DMS114 treated with DMSO at 0.1 percent for 48 hours (cell line): ENCODE measurements around the gene ADAM12.

Experiments
- DNase-seq: peaks from one replicate; lab custom pipeline; 2025; ENCODE audit not compliant: unreplicated experiment; lab: John Stamatoyannopoulos, UW

ADAM12 gene

DNA sequence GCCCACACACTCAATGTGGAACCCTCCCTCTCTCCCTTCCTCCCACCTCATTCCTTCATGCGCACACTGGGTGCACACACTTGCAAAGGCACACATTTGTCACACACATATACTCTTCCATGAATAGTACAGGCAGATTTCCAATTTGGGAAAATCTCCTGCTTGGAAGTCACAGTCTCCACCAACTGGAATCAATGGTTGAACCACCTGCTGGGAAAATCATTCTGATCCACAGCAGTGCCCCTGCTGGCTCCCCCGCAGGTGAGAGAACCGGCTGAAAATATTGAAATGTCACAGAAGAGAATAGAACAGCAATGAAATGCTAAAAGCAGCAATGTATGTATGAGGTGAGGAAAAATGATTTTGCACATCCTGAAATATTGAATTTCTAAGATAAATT, 232.7 kb downstream of the ADAM12 start:
- DNase-seq, result no peak

- DNase-seq, result no peak
Observed at GRCh38 chr10:126153711-126154628, 234.3 kb downstream of the ADAM12 start.

DNA sequence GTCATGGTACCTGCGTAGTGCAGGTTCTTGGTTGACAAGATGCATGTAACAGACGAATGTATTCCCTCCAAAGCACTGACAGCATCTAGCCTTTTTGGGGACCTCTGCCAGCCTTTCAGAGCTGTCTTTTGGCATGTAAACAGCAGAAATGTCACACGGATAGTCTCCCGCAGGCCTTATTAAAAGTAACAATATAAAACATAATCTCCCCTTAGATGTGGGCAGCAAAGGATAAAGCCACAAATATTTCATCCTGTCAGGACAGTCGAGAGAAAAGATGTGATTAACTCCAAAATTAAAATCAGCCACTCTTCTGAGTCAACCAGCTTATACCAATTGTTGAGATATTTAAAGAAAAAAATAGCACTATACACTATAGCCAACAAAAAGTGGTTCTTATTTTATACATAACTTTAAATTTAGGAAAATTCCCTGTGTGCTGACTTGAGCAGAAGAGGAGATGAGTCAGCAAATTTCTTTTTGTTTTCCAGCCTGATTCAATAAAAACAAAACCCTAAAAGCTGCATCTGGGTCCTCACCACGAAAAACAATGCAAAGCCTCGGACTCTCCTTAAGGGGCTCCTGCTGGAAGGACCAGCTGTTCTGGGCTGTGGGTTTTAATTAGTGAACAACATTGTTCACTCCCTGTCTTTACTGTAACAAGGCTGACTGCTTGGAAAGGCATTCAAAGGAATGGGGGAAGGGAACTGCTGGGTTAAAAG, 240.2 kb downstream of the ADAM12 start:
- no peak for DNase-seq

DNA sequence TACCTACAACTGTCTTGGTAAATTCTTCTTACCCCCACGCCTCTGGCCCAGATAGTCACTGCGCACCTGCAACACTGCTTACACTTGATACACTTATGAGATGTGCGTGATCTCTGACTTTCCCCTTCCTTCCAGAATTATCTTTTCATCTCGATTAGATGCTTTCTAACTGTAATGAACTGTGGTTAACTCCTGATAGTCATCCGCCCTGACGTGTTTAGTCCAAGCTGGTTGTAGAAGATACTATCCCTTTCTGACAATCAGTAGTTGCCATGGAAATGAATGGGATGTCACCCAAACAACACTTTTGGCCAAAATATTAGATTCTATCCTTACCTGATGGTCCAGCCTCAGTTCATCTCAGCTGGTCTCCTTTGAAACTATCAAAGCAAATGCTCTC, 241.5 kb downstream of the ADAM12 start:
- no peak for DNase-seq

DNA sequence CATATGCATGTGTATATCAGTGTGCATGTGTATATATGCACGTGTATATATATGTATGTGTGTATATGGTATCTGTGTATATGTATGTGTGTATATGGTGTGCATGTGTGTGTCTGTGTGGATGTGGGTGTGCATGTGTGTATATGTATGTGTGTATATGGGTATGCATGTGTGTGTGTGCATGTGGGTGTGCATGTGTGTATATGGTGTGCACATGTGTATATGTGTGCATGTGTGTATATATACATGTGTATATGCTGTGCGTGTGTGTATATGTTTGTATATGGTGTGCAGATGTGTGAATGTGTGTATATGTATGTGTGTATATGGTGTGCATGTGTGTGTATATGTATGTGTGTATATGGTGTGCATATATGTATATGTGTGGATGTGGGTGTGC, 245.2 kb downstream of the ADAM12 start:
- no peak for DNase-seq

DNA sequence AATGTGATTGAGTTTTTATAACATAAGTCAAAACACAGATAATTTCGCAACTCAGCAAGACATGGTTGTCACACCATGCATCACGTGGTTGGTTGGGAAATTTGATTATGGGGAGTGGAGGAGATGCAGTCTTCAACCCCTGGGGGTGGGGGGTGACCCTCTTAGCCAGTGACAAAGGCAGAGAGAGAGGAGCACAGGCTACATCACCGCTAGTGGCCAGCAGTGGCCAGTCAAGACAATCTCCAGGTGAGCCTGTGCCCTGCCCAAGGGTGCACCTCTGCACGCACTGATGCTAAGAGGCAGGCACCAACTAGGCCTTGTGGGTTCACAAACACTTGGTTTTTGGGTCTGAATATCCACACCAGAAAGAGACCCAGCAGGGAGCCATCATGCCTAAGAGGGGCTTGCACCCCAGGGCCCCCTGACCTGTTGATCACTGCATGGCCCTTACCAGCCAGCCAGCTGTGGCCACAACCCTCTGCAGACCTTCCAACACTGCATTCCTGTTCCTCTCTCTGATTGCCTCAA, 247.5 kb downstream of the ADAM12 start:
- DNase-seq, result no peak

- no peak for DNase-seq
Observed at GRCh38 chr10:126137562-126138221, 250.6 kb downstream of the ADAM12 start.

DNA sequence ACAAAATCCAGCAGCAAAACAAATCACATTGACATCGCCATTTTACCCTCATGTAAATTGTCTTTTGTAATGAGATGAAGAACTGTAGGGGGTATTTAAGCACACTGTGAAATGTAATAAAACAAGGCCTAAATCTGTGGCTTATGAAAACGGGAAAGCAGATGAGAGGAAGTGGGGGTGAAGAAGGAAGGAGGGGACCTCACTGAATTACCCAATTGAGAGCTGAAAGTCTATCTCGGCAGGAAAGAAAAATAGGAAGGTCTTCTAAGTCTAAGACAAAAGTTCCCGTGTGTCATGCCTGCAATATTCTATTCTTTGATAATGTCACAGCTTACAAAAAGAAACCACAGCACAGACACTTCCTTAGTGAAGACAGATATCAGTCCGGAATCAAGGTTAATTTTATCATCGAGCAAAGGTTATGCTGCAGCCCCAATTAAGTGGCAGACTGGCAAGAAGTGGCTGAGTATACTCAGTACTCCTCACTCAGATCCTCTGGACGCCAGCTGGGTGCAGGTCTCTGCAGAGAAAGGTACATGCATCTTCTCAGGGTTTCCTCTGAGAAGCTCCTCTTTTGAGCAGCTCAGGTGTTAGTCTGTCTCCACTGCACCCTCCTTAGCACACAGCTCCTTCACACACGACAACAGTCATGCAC, 252.2 kb downstream of the ADAM12 start:
- no peak for DNase-seq

DNA sequence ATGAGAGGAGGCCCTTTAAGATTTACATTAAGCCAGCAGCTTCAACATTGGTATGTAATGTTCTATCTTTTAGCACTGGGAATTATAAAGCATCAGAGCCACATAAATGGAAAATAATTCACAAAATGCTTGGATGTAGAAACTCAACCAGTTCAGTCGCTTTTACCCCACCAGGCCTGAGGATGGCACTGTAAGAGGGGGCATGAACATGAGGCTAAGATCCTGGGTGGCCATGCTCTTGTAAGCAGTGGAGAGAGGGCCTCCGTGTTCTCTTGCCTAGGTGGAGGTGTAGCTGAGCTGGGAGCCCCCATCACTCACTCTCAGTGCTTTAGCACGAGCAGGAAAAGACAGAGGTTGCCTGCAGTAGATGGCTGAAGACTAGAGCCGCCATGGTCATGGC, 253.1 kb downstream of the ADAM12 start:
- DNase-seq, result no peak

DNA sequence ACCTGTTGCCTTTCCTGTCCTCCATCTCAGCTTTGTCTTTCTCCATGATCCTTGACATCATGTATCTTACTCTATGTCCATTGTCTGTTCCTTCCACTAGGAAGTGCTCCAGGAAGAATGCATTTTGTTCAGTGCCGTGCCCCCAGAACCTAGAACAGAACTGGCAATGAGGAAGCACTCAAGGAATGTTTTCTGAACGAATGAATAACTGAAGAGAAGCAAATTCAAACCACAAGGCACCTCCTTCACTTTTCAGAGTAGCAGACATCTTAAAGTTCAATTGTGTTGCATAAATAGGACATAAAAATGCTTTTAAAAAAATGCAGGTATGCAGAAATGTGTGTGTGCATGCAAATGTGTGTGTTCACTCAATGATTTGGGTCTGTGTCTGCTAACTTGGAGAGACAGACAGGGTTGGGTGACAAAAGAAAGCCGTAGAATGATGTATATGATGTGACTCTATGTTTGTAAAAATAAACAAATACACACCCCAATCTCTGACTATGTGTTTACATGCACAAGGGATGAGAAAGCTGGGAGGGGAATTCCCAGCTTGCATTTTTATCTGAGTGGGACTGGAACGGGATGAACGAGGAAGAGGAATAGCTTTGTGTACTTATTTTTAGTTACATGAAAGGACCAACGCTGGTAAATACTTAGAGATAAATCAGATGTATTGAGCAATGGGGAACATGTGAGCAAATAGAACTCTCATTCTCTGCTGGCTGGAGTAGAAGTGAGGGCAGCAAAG, 254.2 kb downstream of the ADAM12 start:
- DNase-seq, result no peak

DNA sequence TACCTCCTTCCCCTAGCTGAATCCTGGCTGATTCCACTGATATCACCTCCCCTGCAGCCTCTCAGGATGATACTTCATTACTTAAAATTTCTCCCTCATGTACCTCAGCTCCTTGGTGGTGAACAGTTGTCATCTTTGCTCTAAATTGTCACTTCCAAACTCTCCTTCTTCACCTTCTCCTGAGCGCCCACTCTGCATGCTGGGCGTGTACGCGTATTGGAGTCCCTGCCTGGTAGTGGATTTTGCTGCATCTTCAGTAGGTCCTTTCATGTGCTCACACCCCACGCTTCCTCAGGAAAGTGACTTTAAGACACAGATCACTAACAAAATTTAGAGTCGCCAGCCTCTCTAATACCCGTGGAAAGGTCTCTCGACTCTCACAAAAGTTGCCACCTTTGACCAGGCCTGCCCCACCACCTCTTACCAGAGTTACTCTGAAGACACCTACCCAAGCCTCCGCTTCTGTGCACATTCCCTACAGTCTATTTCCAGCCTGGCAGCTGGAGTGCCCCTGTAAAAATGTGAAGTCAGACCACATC, 255.1 kb downstream of the ADAM12 start:
- DNase-seq, result no peak

DNA sequence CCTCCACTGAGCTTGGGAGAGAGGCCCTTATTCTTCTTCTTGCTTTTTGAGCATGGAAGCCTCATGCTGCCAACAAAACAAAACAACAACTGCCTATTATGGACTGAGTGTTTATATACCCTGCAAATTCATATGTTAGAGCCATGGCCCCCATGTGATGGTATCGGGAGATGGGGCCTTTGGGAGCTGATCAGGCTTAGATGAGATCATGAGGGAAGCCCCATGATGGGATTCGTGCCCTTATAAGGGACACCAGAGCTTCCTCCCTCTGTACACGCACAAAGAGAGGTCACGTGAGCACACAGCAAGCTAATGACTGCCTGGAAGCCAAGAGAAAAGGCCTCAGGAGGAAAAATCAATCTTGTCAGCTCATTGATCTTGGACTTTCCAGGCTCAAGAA, 256.9 kb downstream of the ADAM12 start:
- DNase-seq, result no peak

DNA sequence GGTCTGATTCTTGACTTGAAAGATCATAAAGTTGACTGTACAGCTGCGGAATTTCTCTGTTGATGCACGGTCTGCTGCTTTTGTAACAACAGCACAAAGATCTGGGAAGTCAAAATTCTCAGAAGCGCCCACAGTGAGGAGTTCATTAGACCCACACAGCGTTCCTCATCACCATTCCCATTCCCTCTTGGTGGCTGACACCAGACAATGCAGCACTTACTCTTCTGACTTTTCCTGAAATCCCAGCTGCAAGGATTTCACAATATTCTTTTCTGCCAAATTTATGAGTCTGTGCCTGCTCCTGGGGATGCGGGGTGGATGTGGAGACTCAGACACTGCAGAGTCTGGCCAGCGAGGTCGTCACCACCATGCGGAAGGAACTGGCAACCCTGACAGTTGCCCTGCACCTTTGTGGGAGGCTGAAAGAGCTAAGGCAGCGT, 258.0 kb downstream of the ADAM12 start:
- DNase-seq, result no peak

DNA sequence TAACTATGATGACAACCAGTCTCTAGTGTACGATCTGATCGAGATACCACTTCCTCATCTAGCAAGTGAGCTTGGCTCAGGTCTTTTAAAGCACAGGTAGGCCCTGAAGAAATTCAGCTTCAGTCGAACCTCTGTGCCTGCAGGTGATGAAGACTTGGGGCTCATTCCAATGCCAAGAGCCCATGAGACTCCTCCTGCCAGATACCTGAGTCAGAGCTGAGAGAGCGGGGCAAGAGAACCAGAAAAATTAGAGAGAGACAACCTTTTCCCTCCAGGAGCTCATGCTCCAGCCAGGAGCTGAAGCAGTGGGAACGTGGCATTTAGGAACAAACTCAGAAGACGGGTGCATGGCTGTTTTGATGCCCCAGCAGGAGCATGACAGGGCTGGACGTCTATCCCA, 259.3 kb downstream of the ADAM12 start:
- no peak for DNase-seq

DNA sequence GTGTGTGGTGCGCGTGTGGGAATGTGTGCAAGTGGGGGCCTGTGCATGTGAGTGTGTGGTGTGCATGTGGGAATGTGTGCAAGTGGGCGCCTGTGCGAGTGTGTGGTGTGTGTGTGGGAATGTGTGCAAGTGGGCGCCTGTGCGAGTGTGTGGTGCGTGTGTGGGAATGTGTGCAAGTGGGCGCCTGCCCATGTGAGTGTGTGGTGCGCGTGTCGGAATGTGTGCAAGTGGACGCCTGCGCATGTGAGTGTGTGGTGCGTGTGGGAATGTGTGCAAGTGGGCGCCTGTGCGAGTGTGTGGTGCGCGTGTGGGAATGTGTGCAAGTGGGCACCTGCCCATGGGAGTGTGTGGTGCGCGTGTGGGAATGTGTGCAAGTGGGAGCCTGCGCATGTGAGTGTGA, 259.7 kb downstream of the ADAM12 start:
- no peak for DNase-seq

DNA sequence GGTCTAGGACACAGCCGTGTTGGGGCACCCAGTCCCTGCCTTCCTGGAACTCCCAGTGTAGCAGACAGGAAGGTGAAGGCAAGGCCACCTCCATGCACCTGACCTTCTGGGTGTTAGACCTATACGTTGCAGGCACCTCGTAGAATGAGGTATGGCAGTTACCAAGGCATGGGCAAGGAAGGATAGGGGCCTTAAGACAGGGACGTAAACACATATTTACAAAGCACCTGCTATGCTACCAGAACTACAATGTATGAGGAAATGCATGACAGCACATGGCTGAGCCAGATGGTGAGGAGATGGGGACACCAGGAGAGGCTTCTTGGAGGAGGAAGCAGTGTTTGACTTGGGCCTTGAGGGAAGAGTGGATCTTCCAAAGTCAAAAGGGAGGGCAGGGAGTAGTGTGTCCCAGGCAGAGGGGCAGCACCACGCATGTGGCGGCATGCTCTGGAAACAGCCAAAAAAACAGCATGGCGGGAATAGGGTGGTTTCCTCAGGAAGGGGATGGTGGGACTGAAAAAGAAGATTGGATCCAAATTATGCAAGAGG, 260.7 kb downstream of the ADAM12 start:
- no peak for DNase-seq

GRCh38 chr10:126126866-126127265, 261.4 kb downstream of the ADAM12 start:
- DNase-seq, result no peak

GRCh38 chr10:126126023-126126422, 262.3 kb downstream of the ADAM12 start:
- no peak for DNase-seq

- DNase-seq, result no peak
Observed at GRCh38 chr10:126124668-126125349, 263.5 kb downstream of the ADAM12 start.
